Brain microvascular endothelial cell (primary cell): ENCODE results near the gene AADAT.
"Not testable (repeated sequence)": the region's sequence is repeated elsewhere in the genome, so short reads cannot be mapped to it uniquely, and the experiment has no call there.

Experiments used
- DNase-seq: peaks from one replicate; pipeline ENCODE4 v3.0.0-alpha.2; 2020
- H3K27ac ChIP-seq: fragments of 250-450 bp; sonication (Bioruptor Pico); 2 replicates; pipeline ENCODE4 v1.5.1; 2020; ENCODE audit warnings: mild to moderate bottlenecking, moderate library complexity
- H3K27me3 ChIP-seq: fragments of 250-450 bp; sonication (Bioruptor Pico); replicated peaks from 2 replicates; pipeline ENCODE4 v1.5.1; 2020; ENCODE audit warnings: mild to moderate bottlenecking
- H3K36me3 ChIP-seq: fragments of 250-450 bp; sonication (Bioruptor Pico); replicated peaks from 2 replicates; pipeline ENCODE4 v1.5.1; 2020; ENCODE audit warnings: mild to moderate bottlenecking
- H3K4me3 ChIP-seq: 2 replicates; pipeline ENCODE4 v1.5.1; 2011; ENCODE audit warnings: low read depth, mild to moderate bottlenecking, control low read depth, low read length, moderate library complexity
- in situ Hi-C: cut with HindIII; loops from 2 replicates; pipeline ENCODE4 v1.10.0; 2017; ENCODE audit warnings: low sequenced_read_pairs, low pct_ligation_motif_present
- TF ChIP-seq, protein P1 (sequence below): IDR thresholded peaks from 2 replicates; pipeline ENCODE4 v1.5.1; 2011; ENCODE audit warnings: low read depth, mild to moderate bottlenecking, moderate library complexity, low read length, control low read depth, inconsistent platforms; ENCODE audit errors: missing control alignments

The AADAT gene

DNA sequence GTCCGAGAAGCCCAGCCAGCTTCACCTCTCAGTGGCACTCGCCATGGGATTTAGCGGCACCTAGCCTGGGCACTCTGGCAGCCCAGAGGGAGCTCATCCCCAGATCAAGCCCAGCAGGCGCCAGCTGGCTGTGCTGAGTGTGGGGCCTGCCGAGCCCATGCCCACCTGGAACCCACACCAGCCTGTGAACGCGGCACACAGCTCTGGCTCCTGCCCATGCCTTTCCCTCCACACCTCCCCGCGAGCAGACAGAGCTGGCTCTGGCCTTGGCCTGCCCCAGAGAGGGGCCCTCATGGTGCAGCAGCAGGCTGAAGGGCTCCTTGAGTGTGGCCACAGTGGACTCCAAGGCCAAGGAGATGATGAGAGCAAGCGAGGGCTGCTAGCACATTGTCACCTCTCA lies 38.0 kb upstream of the AADAT start:
- DNase-seq: no peak
- no peaks in the 10 kb centered on the region for H3K27me3 ChIP-seq
- no peak overlapping the region for H3K27ac ChIP-seq
- TF ChIP-seq, protein P1, sequence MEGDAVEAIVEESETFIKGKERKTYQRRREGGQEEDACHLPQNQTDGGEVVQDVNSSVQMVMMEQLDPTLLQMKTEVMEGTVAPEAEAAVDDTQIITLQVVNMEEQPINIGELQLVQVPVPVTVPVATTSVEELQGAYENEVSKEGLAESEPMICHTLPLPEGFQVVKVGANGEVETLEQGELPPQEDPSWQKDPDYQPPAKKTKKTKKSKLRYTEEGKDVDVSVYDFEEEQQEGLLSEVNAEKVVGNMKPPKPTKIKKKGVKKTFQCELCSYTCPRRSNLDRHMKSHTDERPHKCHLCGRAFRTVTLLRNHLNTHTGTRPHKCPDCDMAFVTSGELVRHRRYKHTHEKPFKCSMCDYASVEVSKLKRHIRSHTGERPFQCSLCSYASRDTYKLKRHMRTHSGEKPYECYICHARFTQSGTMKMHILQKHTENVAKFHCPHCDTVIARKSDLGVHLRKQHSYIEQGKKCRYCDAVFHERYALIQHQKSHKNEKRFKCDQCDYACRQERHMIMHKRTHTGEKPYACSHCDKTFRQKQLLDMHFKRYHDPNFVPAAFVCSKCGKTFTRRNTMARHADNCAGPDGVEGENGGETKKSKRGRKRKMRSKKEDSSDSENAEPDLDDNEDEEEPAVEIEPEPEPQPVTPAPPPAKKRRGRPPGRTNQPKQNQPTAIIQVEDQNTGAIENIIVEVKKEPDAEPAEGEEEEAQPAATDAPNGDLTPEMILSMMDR: no peak
- no peak overlapping the region for H3K4me3 ChIP-seq
- in situ Hi-C loops: no loop called here
- H3K36me3 ChIP-seq: no peaks in the 10 kb centered on the region

- Histone ChIP-seq H3K36me3 (no peaks in the 10 kb centered on the region), H3K27ac (no peak overlapping the region), H3K4me3 (no peak overlapping the region), H3K27me3 (no peaks in the 10 kb centered on the region)
- in situ Hi-C loops: no loop called here
- TF ChIP-seq, protein P1: no peak
- no peak for DNase-seq
Measured at GRCh38 chr4:170124406-170124805, 34.6 kb upstream of the AADAT start.

GRCh38 chr4:170122252-170122651 lies 32.5 kb upstream of the AADAT start:
- Histone ChIP-seq H3K27me3 (no peaks in the 10 kb centered on the region), H3K4me3 (no peak overlapping the region), H3K27ac (no peak overlapping the region), H3K36me3 (no peaks in the 10 kb centered on the region)
- TF ChIP-seq, protein P1: no peak
- no peak for DNase-seq
- in situ Hi-C loops: no loop called here

GRCh38 chr4:170114636-170115035 lies 24.9 kb upstream of the AADAT start:
- Histone ChIP-seq H3K36me3 (no peaks in the 10 kb centered on the region), H3K27me3 (no peaks in the 10 kb centered on the region), H3K4me3 (no peak overlapping the region), H3K27ac (no peak overlapping the region)
- in situ Hi-C loops: no loop called here
- no peak for DNase-seq
- TF ChIP-seq, protein P1: no peak

GRCh38 chr4:170114183-170114582 lies 24.4 kb upstream of the AADAT start:
- H3K36me3 ChIP-seq, H3K27me3 ChIP-seq, DNase-seq, H3K4me3 ChIP-seq, in situ Hi-C loops, H3K27ac ChIP-seq: not testable (repeated sequence)

DNA sequence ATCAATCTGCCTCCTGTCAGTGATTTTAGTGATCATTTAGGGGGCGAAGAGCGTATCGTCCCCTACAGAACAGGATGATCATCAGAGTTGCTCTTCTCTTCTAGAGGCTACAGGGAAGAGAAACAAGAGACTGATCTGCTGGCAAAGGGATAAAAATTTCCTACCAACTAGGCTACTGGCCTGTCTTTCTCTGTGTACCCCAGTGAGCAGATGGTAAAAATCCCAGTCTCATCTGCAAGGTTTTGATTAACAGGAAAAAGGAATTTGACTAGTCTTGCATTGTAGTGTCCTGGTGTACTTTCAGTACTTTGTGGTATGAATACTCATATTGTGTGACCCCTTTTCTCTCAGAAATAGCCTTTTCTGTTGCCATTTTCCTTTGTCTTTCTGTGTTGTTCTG lies 21.8 kb upstream of the AADAT start:
- no peak overlapping the region for H3K4me3 ChIP-seq
- no peak for DNase-seq
- in situ Hi-C loops: no loop called here
- no peak overlapping the region for H3K27ac ChIP-seq
- no peaks in the 10 kb centered on the region for H3K27me3 ChIP-seq
- TF ChIP-seq, protein P1: no peak
- no peaks in the 10 kb centered on the region for H3K36me3 ChIP-seq
